WERI-Rb-1 (cell line): ENCODE data around the gene LILRA5.

Experiments used
- DNase-seq: peaks from one replicate; pipeline ENCODE4 v3.0.0-alpha.2; 2020
- H3K27ac ChIP-seq: fragments of 250-450 bp; sonication (Bioruptor Pico); 2 replicates; pipeline ENCODE4 v1.5.1; 2020; ENCODE audit warnings: mild to moderate bottlenecking, moderate library complexity
- H3K27me3 ChIP-seq: fragments of 250-450 bp; sonication (Bioruptor Pico); 2 replicates; pipeline ENCODE4 v1.5.1; 2021; ENCODE audit warnings: mild to moderate bottlenecking, low read depth, moderate library complexity; ENCODE audit not compliant: insufficient read depth, severe bottlenecking
- H3K36me3 ChIP-seq: fragments of 250-450 bp; sonication (Bioruptor Pico); 2 replicates; pipeline ENCODE4 v1.5.1; 2020; ENCODE audit warnings: mild to moderate bottlenecking, moderate library complexity
- H3K4me3 ChIP-seq: 2 replicates; pipeline ENCODE4 v1.5.1; 2011; ENCODE audit warnings: low read depth, mild to moderate bottlenecking, control low read depth, low read length
- H3K9me3 ChIP-seq: fragments of 250-450 bp; sonication (Bioruptor Pico); 2 replicates; pipeline ENCODE4 v1.5.1; 2021; ENCODE audit warnings: mild to moderate bottlenecking, moderate library complexity; ENCODE audit not compliant: severe bottlenecking
- CTCF ChIP-seq: IDR thresholded peaks from 2 replicates; pipeline ENCODE4 v1.5.1; 2011; ENCODE audit warnings: low read depth, mild to moderate bottlenecking, control low read depth, inconsistent platforms, low read length

LILRA5 gene

GRCh38 chr19:54312011-54312410, 955 bp downstream of the LILRA5 start:
- no peak overlapping the region for H3K4me3 ChIP-seq
- no peak for TF ChIP-seq CTCF
- H3K27me3 ChIP-seq, result peaks cover 86% of the 10 kb centered on the region
- H3K36me3 ChIP-seq, result no peaks in the 10 kb centered on the region
- H3K27ac ChIP-seq, result no peak overlapping the region
- H3K9me3 ChIP-seq, result peaks cover 7% of the 10 kb centered on the region
- no peak for DNase-seq

DNA sequence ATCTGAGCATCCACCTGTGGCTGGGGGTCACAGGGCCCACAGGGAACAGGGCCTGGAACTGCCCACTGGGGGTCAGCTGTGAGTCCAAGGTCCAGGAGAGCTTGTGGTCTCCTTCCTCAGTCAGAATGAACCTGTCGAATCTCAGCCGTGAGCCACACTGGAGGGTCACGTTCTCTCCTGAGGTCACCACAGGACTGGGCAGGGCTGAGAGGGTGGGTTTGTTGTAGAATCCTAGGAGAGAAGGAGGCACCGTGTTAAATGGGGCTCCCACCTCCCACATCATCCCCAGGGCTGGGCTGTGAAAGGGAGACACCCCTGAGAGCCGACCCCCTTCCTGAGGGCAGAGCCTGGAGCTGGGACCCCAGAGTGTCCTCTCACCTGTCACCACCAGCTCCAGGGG, 1.5 kb downstream of the LILRA5 start:
- H3K9me3 ChIP-seq, result peaks cover 7% of the 10 kb centered on the region
- DNase-seq, result no peak
- H3K4me3 ChIP-seq, result no peak overlapping the region
- no peaks in the 10 kb centered on the region for H3K36me3 ChIP-seq
- H3K27ac ChIP-seq, result no peak overlapping the region
- no peak for TF ChIP-seq CTCF
- H3K27me3 ChIP-seq, result peaks cover 84% of the 10 kb centered on the region

DNA sequence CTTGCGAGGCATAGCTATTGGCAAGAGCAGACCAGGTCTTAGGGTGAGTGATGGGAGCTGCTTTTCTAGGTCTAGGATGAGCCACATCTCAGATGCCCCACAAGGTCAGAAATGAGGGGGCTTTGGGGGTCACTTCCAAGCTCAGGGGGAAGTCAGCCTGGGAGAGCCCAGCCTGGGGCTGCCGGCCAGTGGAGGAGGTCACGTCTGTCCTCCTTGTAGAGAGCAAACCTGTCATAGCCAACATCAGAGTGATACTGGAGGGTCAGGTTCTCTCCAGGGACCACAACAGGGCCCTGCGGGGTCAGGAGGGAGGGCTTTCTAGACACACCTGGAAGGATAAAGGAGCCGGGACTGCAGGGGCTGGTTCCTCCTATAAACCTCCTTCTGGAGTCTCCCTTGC, 2.4 kb downstream of the LILRA5 start:
- Histone ChIP-seq H3K27me3 (peaks cover 84% of the 10 kb centered on the region), H3K36me3 (no peaks in the 10 kb centered on the region), H3K4me3 (no peak overlapping the region), H3K27ac (no peak overlapping the region), H3K9me3 (peaks cover 7% of the 10 kb centered on the region)
- TF ChIP-seq CTCF, result no peak
- DNase-seq, result no peak

- DNase-seq, result no peak
- Histone ChIP-seq H3K36me3 (no peaks in the 10 kb centered on the region), H3K27me3 (peaks cover 85% of the 10 kb centered on the region), H3K27ac (no peak overlapping the region), H3K4me3 (no peak overlapping the region), H3K9me3 (peaks cover 3% of the 10 kb centered on the region)
- no peak for TF ChIP-seq CTCF
Observed at GRCh38 chr19:54309811-54310210, 3.2 kb downstream of the LILRA5 start.

- Histone ChIP-seq H3K36me3 (no peaks in the 10 kb centered on the region), H3K4me3 (no peak overlapping the region), H3K27ac (no peak overlapping the region), H3K9me3 (no peaks in the 10 kb centered on the region), H3K27me3 (peaks cover 93% of the 10 kb centered on the region)
- no peak for DNase-seq
- no peak for TF ChIP-seq CTCF
Observed at GRCh38 chr19:54307389-54308020, 5.5 kb downstream of the LILRA5 start.

DNA sequence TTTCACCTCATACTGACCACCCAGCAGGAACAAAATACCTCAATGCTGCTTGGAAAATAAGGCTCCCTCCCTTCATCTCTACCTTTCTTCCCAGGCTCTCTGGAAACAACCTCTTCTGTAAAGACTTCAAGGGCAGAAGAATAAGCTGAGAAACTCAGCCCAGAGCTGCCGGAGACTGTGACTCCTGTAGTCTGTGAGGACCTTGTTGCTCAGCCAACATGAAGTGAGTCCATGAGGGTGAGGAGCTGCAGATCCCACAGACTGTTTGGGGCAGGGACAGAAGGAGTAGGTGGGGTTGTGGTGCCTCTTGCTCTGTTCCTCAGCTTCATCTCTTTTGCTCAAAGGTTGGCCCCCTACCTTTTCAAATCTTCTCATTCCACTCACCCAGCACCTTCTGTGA, 7.8 kb downstream of the LILRA5 start:
- Histone ChIP-seq H3K4me3 (no peak overlapping the region), H3K36me3 (no peaks in the 10 kb centered on the region), H3K27me3 (peaks cover 93% of the 10 kb centered on the region), H3K27ac (no peak overlapping the region), H3K9me3 (no peaks in the 10 kb centered on the region)
- DNase-seq, result no peak
- no peak for TF ChIP-seq CTCF
